Coronary artery (tissue), 2 donors: ENCODE data around the gene OSBPL2.

Source experiments
- DNase-seq: peaks from one replicate; pipeline ENCODE4 v3.0.0-alpha.2; 2017; ENCODE audit warnings: low spot score
- H3K27ac ChIP-seq, 2 donors: fragments of 200-600 bp; sonication (generic); one replicate each; pipeline ENCODE4 v1.5.1; 2016 to 2019
- H3K4me3 ChIP-seq: fragments of 200-600 bp; sonication (generic); 2 replicates; pipeline ENCODE4 v1.5.1; 2016; ENCODE audit warnings: mild to moderate bottlenecking, moderate library complexity
- TF ChIP-seq, protein P1 (sequence below): fragments of 200-600 bp; sonication (generic); IDR thresholded peaks from one replicate; pipeline ENCODE4 v1.5.1; 2019; ENCODE audit warnings: antibody characterized with exemption

OSBPL2 gene

DNA sequence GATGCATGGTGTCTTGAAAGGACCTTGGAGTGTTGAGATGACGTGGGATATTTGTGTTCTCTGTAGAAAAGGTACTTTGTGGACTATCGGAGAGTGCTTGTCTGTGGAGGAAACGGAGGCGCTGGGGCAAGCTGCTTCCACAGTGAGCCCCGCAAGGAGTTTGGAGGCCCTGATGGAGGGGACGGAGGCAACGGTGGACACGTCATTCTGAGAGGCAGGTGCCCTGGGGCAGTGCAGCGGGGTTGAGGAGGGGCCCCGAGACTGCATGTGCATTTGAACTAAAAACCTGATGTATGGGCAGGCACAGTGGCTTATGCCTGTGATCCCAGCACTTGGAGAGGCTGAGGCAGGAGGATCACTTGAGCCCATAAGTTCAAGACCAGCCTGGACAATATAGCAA is 42.6 kb upstream of the OSBPL2 start:
- DNase-seq = no peak
- no peak overlapping the region for H3K27ac ChIP-seq
- TF ChIP-seq, protein P1, sequence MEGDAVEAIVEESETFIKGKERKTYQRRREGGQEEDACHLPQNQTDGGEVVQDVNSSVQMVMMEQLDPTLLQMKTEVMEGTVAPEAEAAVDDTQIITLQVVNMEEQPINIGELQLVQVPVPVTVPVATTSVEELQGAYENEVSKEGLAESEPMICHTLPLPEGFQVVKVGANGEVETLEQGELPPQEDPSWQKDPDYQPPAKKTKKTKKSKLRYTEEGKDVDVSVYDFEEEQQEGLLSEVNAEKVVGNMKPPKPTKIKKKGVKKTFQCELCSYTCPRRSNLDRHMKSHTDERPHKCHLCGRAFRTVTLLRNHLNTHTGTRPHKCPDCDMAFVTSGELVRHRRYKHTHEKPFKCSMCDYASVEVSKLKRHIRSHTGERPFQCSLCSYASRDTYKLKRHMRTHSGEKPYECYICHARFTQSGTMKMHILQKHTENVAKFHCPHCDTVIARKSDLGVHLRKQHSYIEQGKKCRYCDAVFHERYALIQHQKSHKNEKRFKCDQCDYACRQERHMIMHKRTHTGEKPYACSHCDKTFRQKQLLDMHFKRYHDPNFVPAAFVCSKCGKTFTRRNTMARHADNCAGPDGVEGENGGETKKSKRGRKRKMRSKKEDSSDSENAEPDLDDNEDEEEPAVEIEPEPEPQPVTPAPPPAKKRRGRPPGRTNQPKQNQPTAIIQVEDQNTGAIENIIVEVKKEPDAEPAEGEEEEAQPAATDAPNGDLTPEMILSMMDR = no peak
- no peak overlapping the region for H3K4me3 ChIP-seq

- H3K27ac ChIP-seq = no peak overlapping the region
- H3K4me3 ChIP-seq = no peak overlapping the region
- TF ChIP-seq, protein P1 = no peak
- DNase-seq = no peak
Observed at GRCh38 chr20:62196286-62196685, 42.0 kb upstream of the OSBPL2 start.

GRCh38 chr20:62197311-62197710 is 41.0 kb upstream of the OSBPL2 start:
- Histone ChIP-seq H3K4me3 (no peak overlapping the region), H3K27ac (no peak overlapping the region)
- no peak for DNase-seq
- TF ChIP-seq, protein P1 = no peak

DNA sequence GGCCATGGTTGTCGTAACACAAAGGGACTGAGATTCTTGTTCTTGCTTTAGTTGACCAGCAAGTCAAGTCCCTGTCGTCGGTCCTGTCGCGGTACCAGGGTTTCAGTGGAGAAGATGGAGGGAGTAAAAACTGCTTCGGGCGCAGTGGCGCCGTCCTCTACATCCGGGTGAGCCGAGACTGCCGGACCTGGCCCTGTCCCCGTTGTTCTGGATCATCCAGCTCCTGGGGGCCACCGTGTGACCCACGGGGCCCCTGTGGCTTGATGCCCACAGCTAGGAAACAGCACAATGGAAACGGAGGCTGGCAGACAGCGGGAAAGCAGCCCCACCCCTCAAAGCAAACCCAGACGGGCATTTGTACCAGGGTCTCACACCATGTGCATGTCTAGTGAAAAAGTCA is 40.5 kb upstream of the OSBPL2 start:
- no peak for DNase-seq
- no peak overlapping the region for H3K27ac ChIP-seq
- H3K4me3 ChIP-seq = no peak overlapping the region
- TF ChIP-seq, protein P1 = no peak

DNA sequence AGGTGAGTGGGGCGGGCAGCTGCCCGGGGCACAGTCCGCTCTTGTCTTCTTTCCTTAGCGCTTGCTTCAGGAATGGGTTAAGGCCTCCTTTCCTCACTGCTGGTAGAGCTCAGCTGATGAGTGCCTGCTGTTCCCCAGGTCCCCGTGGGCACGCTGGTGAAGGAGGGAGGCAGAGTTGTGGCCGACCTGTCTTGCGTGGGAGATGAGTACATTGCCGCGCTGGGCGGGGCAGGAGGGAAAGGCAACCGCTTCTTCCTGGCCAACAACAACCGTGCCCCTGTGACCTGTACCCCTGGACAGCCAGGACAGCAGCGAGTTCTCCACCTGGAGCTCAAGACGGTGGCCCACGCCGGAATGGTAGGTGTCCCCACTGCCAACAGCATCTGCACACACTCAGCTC is 39.8 kb upstream of the OSBPL2 start:
- no peak for DNase-seq
- TF ChIP-seq, protein P1 = no peak
- no peak overlapping the region for H3K27ac ChIP-seq

GRCh38 chr20:62198931-62199330 is 39.4 kb upstream of the OSBPL2 start:
- H3K27ac ChIP-seq = no peak overlapping the region
- no peak overlapping the region for H3K4me3 ChIP-seq
- TF ChIP-seq, protein P1 = no peak
- DNase-seq = no peak

More for the DNA sequence above, 39.8 kb upstream of the OSBPL2 start:
- H3K4me3 ChIP-seq = no peak overlapping the region

- Histone ChIP-seq H3K4me3 (no peak overlapping the region), H3K27ac (no peak overlapping the region)
- TF ChIP-seq, protein P1 = no peak
- DNase-seq = no peak
Observed at GRCh38 chr20:62200491-62201172, 37.7 kb upstream of the OSBPL2 start.
